ENCODE data around the gene NFX1. TPM values are rescaled to one million over a fixed set of nuclear protein-coding genes. Genes with fewer than 3 reads are reported as not detected.

Gene NFX1
- polyA plus RNA-seq, 1 donor, result 25.6 TPM

- DNase-seq, result no peak
These were observed 23.1 kb upstream of the NFX1 start for GRCh38 chr9:33267151-33267767.

GRCh38 chr9:33270146-33270545, 20.2 kb upstream of the NFX1 start:
- no peak for DNase-seq

GRCh38 chr9:33272061-33272460, 18.3 kb upstream of the NFX1 start:
- DNase-seq, result no peak

GRCh38 chr9:33273266-33273971, 16.9 kb upstream of the NFX1 start:
- no peak for DNase-seq

GRCh38 chr9:33273972-33274328, 16.4 kb upstream of the NFX1 start:
- DNase-seq, result no peak

GRCh38 chr9:33277484-33277883, 12.8 kb upstream of the NFX1 start:
- no peak for DNase-seq

GRCh38 chr9:33285502-33285901, 4.8 kb upstream of the NFX1 start:
- DNase-seq, result no peak

GRCh38 chr9:33287087-33287490, 3.2 kb upstream of the NFX1 start:
- peak; percentile 22 for DNase-seq

- DNase-seq, result no peak
These were observed 2.1 kb upstream of the NFX1 start for GRCh38 chr9:33288235-33288634.

- no peak for DNase-seq
These were observed 1.4 kb upstream of the NFX1 start for GRCh38 chr9:33288828-33289483.

GRCh38 chr9:33289496-33289895, 820 bp upstream of the NFX1 start:
- DNase-seq, result no peak

- no peak for DNase-seq
These were observed 425 bp upstream of the NFX1 start for GRCh38 chr9:33289936-33290246.

- DNase-seq, result no peak
These were observed 698 bp downstream of the NFX1 start for GRCh38 chr9:33291031-33291397.

GRCh38 chr9:33291901-33292300, 1.6 kb downstream of the NFX1 start:
- DNase-seq, result no peak

GRCh38 chr9:33293782-33294181, 3.5 kb downstream of the NFX1 start:
- DNase-seq, result no peak

- no peak for DNase-seq
These were observed 4.5 kb downstream of the NFX1 start for GRCh38 chr9:33294670-33295432.

- DNase-seq, result no peak
These were observed 5.3 kb downstream of the NFX1 start for GRCh38 chr9:33295571-33295970.

- DNase-seq, result no peak
These were observed 7.1 kb downstream of the NFX1 start for GRCh38 chr9:33297432-33297831.

- no peak for DNase-seq
These were observed 10.2 kb downstream of the NFX1 start for GRCh38 chr9:33300546-33300945.

GRCh38 chr9:33304362-33304761, 14.0 kb downstream of the NFX1 start:
- DNase-seq, result no peak

GRCh38 chr9:33306037-33306436, 15.7 kb downstream of the NFX1 start:
- no peak for DNase-seq

- no peak for DNase-seq
These were observed 16.8 kb downstream of the NFX1 start for GRCh38 chr9:33307067-33307466.

GRCh38 chr9:33309903-33310302, 19.6 kb downstream of the NFX1 start:
- no peak for DNase-seq

- no peak for DNase-seq
These were observed 20.4 kb downstream of the NFX1 start for GRCh38 chr9:33310748-33311147.
